Hematopoietic multipotent progenitor cell treated with erythropoietin and hydrocortisone succinate and interleukin-3 and kit ligand, for 17 days (in vitro differentiated cells): ENCODE measurements around the gene NMUR1.

ENCODE experiments used
- DNase-seq: peaks from one replicate; pipeline ENCODE4 v3.0.0-alpha.2; 2015; ENCODE audit warnings: low spot score

NMUR1 gene

GRCh38 chr2:231552752-231553151 lies 22.5 kb upstream of the NMUR1 start:
- DNase-seq, result no peak

GRCh38 chr2:231549446-231550239 lies 19.4 kb upstream of the NMUR1 start:
- DNase-seq, result no peak

- DNase-seq, result no peak
Observed at GRCh38 chr2:231548752-231549151, 18.5 kb upstream of the NMUR1 start.

- no peak for DNase-seq
Observed at GRCh38 chr2:231547315-231548110, 17.3 kb upstream of the NMUR1 start.

GRCh38 chr2:231546014-231546715 lies 15.9 kb upstream of the NMUR1 start:
- no peak for DNase-seq

GRCh38 chr2:231545105-231545902 lies 15.1 kb upstream of the NMUR1 start:
- no peak for DNase-seq

- no peak for DNase-seq
Observed at GRCh38 chr2:231542136-231542535, 11.9 kb upstream of the NMUR1 start.

GRCh38 chr2:231541645-231542044 lies 11.4 kb upstream of the NMUR1 start:
- DNase-seq, result no peak

- no peak for DNase-seq
Observed at GRCh38 chr2:231539991-231540390, 9.7 kb upstream of the NMUR1 start.

GRCh38 chr2:231535961-231536360 lies 5.7 kb upstream of the NMUR1 start:
- no peak for DNase-seq

GRCh38 chr2:231533777-231534125 lies 3.5 kb upstream of the NMUR1 start:
- DNase-seq, result no peak

GRCh38 chr2:231533086-231533776 lies 3.0 kb upstream of the NMUR1 start:
- no peak for DNase-seq

GRCh38 chr2:231532756-231533035 lies 2.5 kb upstream of the NMUR1 start:
- DNase-seq, result no peak

- DNase-seq, result no peak
Observed at GRCh38 chr2:231531883-231532755, 1.9 kb upstream of the NMUR1 start.

- no peak for DNase-seq
Observed at GRCh38 chr2:231531466-231531865, 1.2 kb upstream of the NMUR1 start.

- DNase-seq, result no peak
Observed at GRCh38 chr2:231528636-231529030, 1.6 kb downstream of the NMUR1 start.

- no peak for DNase-seq
Observed at GRCh38 chr2:231527955-231528635, 2.1 kb downstream of the NMUR1 start.

- no peak for DNase-seq
Observed at GRCh38 chr2:231527091-231527395, 3.2 kb downstream of the NMUR1 start.

GRCh38 chr2:231526341-231527090 lies 3.7 kb downstream of the NMUR1 start:
- DNase-seq, result no peak
